Stimulated activated CD8-positive, alpha-beta memory T cell treated with anti-CD3 and anti-CD28 coated beads, Interleukin-12 subunit alpha, Interleukin-12 subunit beta, amount 100 ng/mL, for 4 hours (primary cell): ENCODE results near the gene YPEL1.
A peak's percentile ranks its signal among the peaks of the same experiment; 100 is the strongest.
"Not testable (repeated sequence)": the region's sequence is repeated elsewhere in the genome, so short reads cannot be mapped to it uniquely, and the experiment has no call there.

Experiments used
- DNase-seq: peaks from one replicate; pipeline ENCODE4 v3.0.0-alpha.2; 2020; ENCODE audit warnings: low read depth

YPEL1 gene

GRCh38 chr22:21683401-21683811 lies 52.2 kb downstream of the YPEL1 start:
- DNase-seq: no peak

- DNase-seq: no peak
Observed at GRCh38 chr22:21682385-21683175, 53.0 kb downstream of the YPEL1 start.

- DNase-seq: no peak
Observed at GRCh38 chr22:21681566-21682370, 53.8 kb downstream of the YPEL1 start.

GRCh38 chr22:21680830-21681565 lies 54.6 kb downstream of the YPEL1 start:
- no peak for DNase-seq

- no peak for DNase-seq
Observed at GRCh38 chr22:21679383-21679782, 56.2 kb downstream of the YPEL1 start.

- not testable (repeated sequence) for DNase-seq
Observed at GRCh38 chr22:21678842-21679241, 56.8 kb downstream of the YPEL1 start.

GRCh38 chr22:21677606-21678443 lies 57.8 kb downstream of the YPEL1 start:
- no peak for DNase-seq

GRCh38 chr22:21674638-21675245 lies 60.9 kb downstream of the YPEL1 start:
- DNase-seq: no peak

GRCh38 chr22:21673534-21674321 lies 61.9 kb downstream of the YPEL1 start:
- no peak for DNase-seq

GRCh38 chr22:21672107-21672629 lies 63.4 kb downstream of the YPEL1 start:
- no peak for DNase-seq

GRCh38 chr22:21669026-21669425 lies 66.6 kb downstream of the YPEL1 start:
- DNase-seq: no peak

GRCh38 chr22:21666786-21667185 lies 68.8 kb downstream of the YPEL1 start:
- DNase-seq: no peak

- no peak for DNase-seq
Observed at GRCh38 chr22:21665047-21665851, 70.3 kb downstream of the YPEL1 start.

- no peak for DNase-seq
Observed at GRCh38 chr22:21663738-21664137, 71.9 kb downstream of the YPEL1 start.

- no peak for DNase-seq
Observed at GRCh38 chr22:21661991-21662390, 73.6 kb downstream of the YPEL1 start.

- DNase-seq: no peak
Observed at GRCh38 chr22:21660904-21661303, 74.7 kb downstream of the YPEL1 start.

GRCh38 chr22:21659864-21660525 lies 75.6 kb downstream of the YPEL1 start:
- no peak for DNase-seq

- DNase-seq: peak; percentile 62
Observed at GRCh38 chr22:21657360-21658032, 78.1 kb downstream of the YPEL1 start.
